Endothelial cell of umbilical vein (primary cell): Measurements from ENCODE around the gene ALDH4A1. TPM values are rescaled to one million over a fixed set of nuclear protein-coding genes. Genes with fewer than 3 reads are reported as not detected.

Source experiments
- BruUV-seq: library from RNA; stranded (reverse); fragments of 400-500 nt; replicated peaks from 2 replicates; lab custom pipeline; 2021; lab: Mats Ljungman, UMichigan
- CTCF ChIA-PET: fragments of 300-600, 350-600 bp; sonication (Branson Sonifier 250); formaldehyde crosslinking; loops from one replicate; lab custom pipeline; 2021; ENCODE audit warnings: antibody characterized with exemption, inconsistent platforms; lab: Charles Lee
- POLR2A ChIA-PET: fragments of 300-600, 350-600 bp; sonication (Branson Sonifier 250); formaldehyde crosslinking; loops from one replicate; lab custom pipeline; 2021; ENCODE audit warnings: antibody characterized with exemption, inconsistent platforms; lab: Charles Lee
- DNase-seq: peaks from one replicate; pipeline ENCODE4 v3.0.0-alpha.2; 2011; ENCODE audit warnings: low read depth, low spot score
- FAIRE-seq: peaks from 2 replicates; lab custom pipeline; 2011; peaks lifted over from hg19 to GRCh38; lab: Jason Lieb, UNC
- H2AFZ ChIP-seq: 2 replicates; pipeline ENCODE4 v1.6.0; 2012; ENCODE audit warnings: low read depth, low read length, control low read depth, inconsistent platforms
- H3K27ac ChIP-seq: 2 replicates; pipeline ENCODE4 v1.5.1; 2011; ENCODE audit warnings: low read depth, mild to moderate bottlenecking, control low read depth, low read length, moderate library complexity; ENCODE audit not compliant: insufficient read depth
- H3K27me3 ChIP-seq, 2 experiments: 2 replicates each; pipeline versions ENCODE4 v1.6.0 to v1.6.1; 2011; ENCODE audit warnings: low read length in 2 of 2, mixed read lengths in 1 of 2; ENCODE audit not compliant: control insufficient read depth in 2 of 2, insufficient read depth in 2 of 2
- H3K36me3 ChIP-seq, 2 experiments: 2 replicates in 1 of 2; 3 replicates in 1 of 2; pipeline ENCODE4 v1.5.1; 2011; ENCODE audit warnings: low read length in 2 of 2, mild to moderate bottlenecking in 1 of 2, moderate library complexity in 1 of 2; ENCODE audit not compliant: control insufficient read depth in 2 of 2, insufficient read depth in 2 of 2; ENCODE audit errors: extremely low read depth in 1 of 2
- H3K4me1 ChIP-seq: 3 replicates; pipeline ENCODE4 v1.5.1; 2011; ENCODE audit warnings: mild to moderate bottlenecking, low read length; ENCODE audit not compliant: control insufficient read depth, insufficient read depth; ENCODE audit errors: extremely low read depth
- H3K4me2 ChIP-seq: 2 replicates; pipeline ENCODE4 v1.6.1; 2011; ENCODE audit warnings: low read length, control low read depth, mixed read lengths; ENCODE audit not compliant: insufficient read depth
- H3K4me3 ChIP-seq, 3 experiments: fragments of 200-600 bp in 1 of 3; sonication (generic), shearing (Covaris generic) in 1 of 3; replicated peaks in 1 of 3; 2 replicates each; pipeline ENCODE4 v1.5.1; 2011 to 2016; ENCODE audit warnings: control low read depth in 3 of 3, low read length in 3 of 3, mild to moderate bottlenecking in 2 of 3, inconsistent platforms in 1 of 3, low read depth in 1 of 3, moderate library complexity in 1 of 3; ENCODE audit not compliant: insufficient read depth in 1 of 3
- H3K79me2 ChIP-seq: 2 replicates; pipeline ENCODE4 v1.6.0; 2012; ENCODE audit warnings: low read length, inconsistent platforms; ENCODE audit not compliant: control insufficient read depth, insufficient read depth
- H3K9ac ChIP-seq: replicated peaks from 2 replicates; pipeline ENCODE3; 2011; ENCODE audit warnings: low read length, control low read depth; ENCODE audit not compliant: insufficient read depth; ENCODE audit errors: extremely low read depth
- H3K9me1 ChIP-seq: replicated peaks from 3 replicates; pipeline ENCODE4 v1.6.0; 2011; ENCODE audit warnings: mild to moderate bottlenecking, low read length; ENCODE audit not compliant: control insufficient read depth, insufficient read depth; ENCODE audit errors: extremely low read depth
- H3K9me3 ChIP-seq: replicated peaks from 2 replicates; pipeline ENCODE4 v1.5.1; 2012; ENCODE audit warnings: low read length, inconsistent platforms; ENCODE audit not compliant: control insufficient read depth, insufficient read depth
- H4K20me1 ChIP-seq: replicated peaks from 2 replicates; pipeline ENCODE3; 2011; ENCODE audit warnings: mild to moderate bottlenecking, low read length; ENCODE audit not compliant: control insufficient read depth, insufficient read depth; ENCODE audit errors: extremely low read depth
- CTCF ChIP-seq, 2 donors: IDR thresholded peaks; 1 replicate in 1 of 2; 2 replicates in 1 of 2; pipeline ENCODE4 v1.5.1; 2011; ENCODE audit warnings: low read length in 2 of 2, mild to moderate bottlenecking in 2 of 2, moderate library complexity in 2 of 2, control low read depth in 1 of 2, inconsistent platforms in 1 of 2, low read depth in 1 of 2; ENCODE audit not compliant: insufficient read depth in 1 of 2; ENCODE audit errors: extremely low read depth in 1 of 2
- EZH2 ChIP-seq: IDR thresholded peaks from 2 replicates; pipeline ENCODE4 v1.6.1; 2012; ENCODE audit warnings: borderline replicate concordance, low read depth, mild to moderate bottlenecking, moderate library complexity, low read length, inconsistent platforms; ENCODE audit not compliant: severe bottlenecking
- FOS ChIP-seq: IDR thresholded peaks from 2 replicates; pipeline ENCODE4 v1.6.1; 2011; ENCODE audit warnings: mild to moderate bottlenecking, low read length, moderate library complexity, borderline replicate concordance; ENCODE audit not compliant: insufficient read depth
- GATA2 ChIP-seq: IDR thresholded peaks from 2 replicates; pipeline ENCODE4 v1.7.0; 2011; ENCODE audit warnings: low read depth, mild to moderate bottlenecking, moderate library complexity, mixed read lengths, low read length; ENCODE audit not compliant: insufficient read length, insufficient read depth
- JUN ChIP-seq: IDR thresholded peaks from 2 replicates; pipeline ENCODE4 v1.6.1; 2011; ENCODE audit warnings: borderline replicate concordance, low read depth; ENCODE audit not compliant: insufficient read length, insufficient read depth
- MAX ChIP-seq: IDR thresholded peaks from 2 replicates; pipeline ENCODE4 v1.6.1; 2011; ENCODE audit not compliant: insufficient read depth, insufficient read length
- MYC ChIP-seq: IDR thresholded peaks from one replicate; pipeline ENCODE4 v1.6.1; 2011; ENCODE audit warnings: mild to moderate bottlenecking, low read depth, low read length
- POLR2A ChIP-seq: IDR thresholded peaks from 2 replicates; pipeline ENCODE4 v1.6.1; 2012; ENCODE audit warnings: low read depth, mild to moderate bottlenecking, control low read depth, low read length
- POLR2AphosphoS5 ChIP-seq: IDR thresholded peaks from 2 replicates; pipeline ENCODE4 v1.6.1; 2012; ENCODE audit warnings: low read depth, mild to moderate bottlenecking, control low read depth, low read length, moderate library complexity; ENCODE audit not compliant: insufficient read depth
- dilution Hi-C: fragments of 300-500 bp; cut with MboI; formaldehyde crosslinking; loops from one replicate; pipeline ENCODE4 v1.15.0; 2019; ENCODE audit warnings: low sequenced_read_pairs; ENCODE audit not compliant: extremely low pct_ligation_motif_present
- intact Hi-C: fragments of 100-400 bp; cut with micrococcal nuclease; formaldehyde crosslinking; loops from one replicate; pipeline ENCODE4 v1.10.0; 2022
- polyA plus RNA-seq, 4 experiments: library from polyadenylated mRNA; depleted of rRNA in 3 of 4; stranded (reverse) in 3 of 4; unstranded in 1 of 4; fragments of >200 nt; gene quantifications; 2 replicates each; pipeline versions ENCODE4 v1.2.1 to v1.2.3, GENCODE V29; 2011 to 2012; ENCODE audit warnings: missing spikeins in 1 of 4
- total RNA-seq: library from RNA; stranded (reverse); gene quantifications from 2 replicates; pipeline ENCODE4 v1.2.3, GENCODE V29; 2021

Gene ALDH4A1
- total and polyA plus RNA-seq, 2 donors (not counting 3 experiments of a cell fraction or from before 2014, with no cell fraction given) = 17.4 to 18.5 TPM

GRCh38 chr1:18859560-18859959 is 42.8 kb downstream of the ALDH4A1 start, which contains the start of gene TAS1R2:
TAS1R2 (minus strand) TSS chr1:18859660; CDS start chr1:18859660, 0 bp downstream.
- intact Hi-C loops (no loop called here), dilution Hi-C loops (no loop called here)
- H3K27ac ChIP-seq = no peak within 1 kb of the TSS
- H3K4me2 ChIP-seq = no peak within 1 kb of the TSS
- no peaks in the 10 kb centered on the region for H3K4me1 ChIP-seq
- no peak within 1 kb of the TSS for H3K4me3 ChIP-seq
- DNase-seq = no peak
- H3K9me1 ChIP-seq = no peaks in the 10 kb centered on the region
- H3K9ac ChIP-seq = no peak within 1 kb of the TSS
- no peak for FAIRE-seq
- H3K9me3 ChIP-seq = no peaks in the 10 kb centered on the region
- H4K20me1 ChIP-seq = no peaks in the 10 kb centered on the region
- BruUV-seq = no TSS peak
- CTCF ChIA-PET = no interaction called here
- no peaks in the 10 kb centered on the region for H3K36me3 ChIP-seq
- POLR2A ChIA-PET = no interaction called here
- H3K79me2 ChIP-seq = no peaks in the 10 kb centered on the region
- TF ChIP-seq POLR2A = no peak
- no peak for TF ChIP-seq EZH2
- no peak for TF ChIP-seq MYC
- no peak for TF ChIP-seq FOS
- no peak for TF ChIP-seq CTCF (IDR thresholded peaks at IDR 0.05; ENCODE audit: extremely low read depth in 1 of 2, insufficient read depth in 1 of 2, low read depth in 1 of 2, low read length in 2 of 2)
- TF ChIP-seq MAX = no peak
- TF ChIP-seq POLR2AphosphoS5 = no peak
- no peak for TF ChIP-seq GATA2
- no peak for TF ChIP-seq JUN
- H2AFZ ChIP-seq = no peak within 1 kb of the TSS
- no peaks in the 10 kb centered on the region for H3K27me3 ChIP-seq
